Astrocyte of the cerebellum (primary cell): Measurements from ENCODE around the gene ADIPOR1.
"Not testable (repeated sequence)": the region's sequence is repeated elsewhere in the genome, so short reads cannot be mapped to it uniquely, and the experiment has no call there.

Experiments used
- DNase-seq: peaks from one replicate; pipeline ENCODE4 v3.0.0-alpha.2; 2011; ENCODE audit warnings: low read depth
- H3K4me3 ChIP-seq: 2 replicates; pipeline ENCODE4 v1.5.1; 2011; ENCODE audit warnings: mild to moderate bottlenecking, low read depth, low read length, moderate library complexity
- CTCF ChIP-seq: IDR thresholded peaks from 2 replicates; pipeline ENCODE4 v1.5.1; 2012; ENCODE audit warnings: low read length, low read depth, moderate library complexity, mild to moderate bottlenecking; ENCODE audit errors: missing control alignments
- in situ Hi-C: cut with HindIII; loops from 2 replicates; pipeline ENCODE4 v1.10.0; 2017; ENCODE audit warnings: low sequenced_read_pairs

ADIPOR1 gene

GRCh38 chr1:202940561-202940960 lies 17.6 kb downstream of the ADIPOR1 start:
- in situ Hi-C loops: no loop called here
- no peak for TF ChIP-seq CTCF
- no peak overlapping the region for H3K4me3 ChIP-seq

GRCh38 chr1:202938287-202938925 lies 19.7 kb downstream of the ADIPOR1 start:
- no peak overlapping the region for H3K4me3 ChIP-seq
- TF ChIP-seq CTCF: no peak
- in situ Hi-C loops: no loop called here
- DNase-seq: no peak

More at GRCh38 chr1:202940561-202940960, 17.6 kb downstream of the ADIPOR1 start:
- no peak for DNase-seq

- H3K4me3 ChIP-seq, DNase-seq, in situ Hi-C loops: not testable (repeated sequence)
These were observed 21.7 kb downstream of the ADIPOR1 start for GRCh38 chr1:202936409-202936808.

GRCh38 chr1:202935844-202936243 lies 22.3 kb downstream of the ADIPOR1 start:
- no peak for DNase-seq
- no peak overlapping the region for H3K4me3 ChIP-seq
- TF ChIP-seq CTCF: no peak
- in situ Hi-C loops: no loop called here

- H3K4me3 ChIP-seq: no peak overlapping the region
- TF ChIP-seq CTCF: no peak
- in situ Hi-C loops: no loop called here
- DNase-seq: no peak
These were observed 23.4 kb downstream of the ADIPOR1 start for GRCh38 chr1:202934755-202935154.

GRCh38 chr1:202932476-202932875 lies 25.6 kb downstream of the ADIPOR1 start:
- H3K4me3 ChIP-seq: no peak overlapping the region
- TF ChIP-seq CTCF: no peak
- in situ Hi-C loops: no loop called here
- DNase-seq: no peak

- DNase-seq: peak; percentile 93
- peak within 1 kb of the TSS; percentile 70 for H3K4me3 ChIP-seq
- in situ Hi-C loops: no loop called here
- TF ChIP-seq CTCF: peak; percentile 73
These were observed 31.3 kb downstream of the ADIPOR1 start, which contains the start of gene KLHL12 for GRCh38 chr1:202926581-202927491. TSS of gene KLHL12 (minus strand) at chr1:202927234. CDS start at chr1:202925162, 2,072 bp downstream.
